GM08714 (cell line): Measurements from ENCODE around the gene EIF4EBP2.

ENCODE experiments used
- H3K4me3 ChIP-seq: fragments of 200-500 bp; sonication (Bioruptor generic); 2 replicates; pipeline ENCODE4 v1.5.1; 2014; ENCODE audit warnings: mild to moderate bottlenecking, low read length, inconsistent platforms
- ZNF274 ChIP-seq: IDR thresholded peaks from 2 replicates; pipeline ENCODE4 v1.6.1; 2012; ENCODE audit warnings: mild to moderate bottlenecking, low read depth, low read length

Gene EIF4EBP2

GRCh38 chr10:70405037-70405824 is 1.3 kb downstream of the EIF4EBP2 start:
- no peak for TF ChIP-seq ZNF274
- peak overlapping the region; percentile 79 for H3K4me3 ChIP-seq

- H3K4me3 ChIP-seq, result no peak overlapping the region
- no peak for TF ChIP-seq ZNF274
Measured at GRCh38 chr10:70409772-70410171, 5.8 kb downstream of the EIF4EBP2 start.

- no peak for TF ChIP-seq ZNF274
- no peak overlapping the region for H3K4me3 ChIP-seq
Measured at GRCh38 chr10:70410608-70411007, 6.7 kb downstream of the EIF4EBP2 start.

- no peak for TF ChIP-seq ZNF274
- H3K4me3 ChIP-seq, result no peak overlapping the region
Measured at GRCh38 chr10:70412356-70412755, 8.4 kb downstream of the EIF4EBP2 start.

- H3K4me3 ChIP-seq, result no peak overlapping the region
- TF ChIP-seq ZNF274, result no peak
Measured at GRCh38 chr10:70417568-70417967, 13.6 kb downstream of the EIF4EBP2 start.

GRCh38 chr10:70418229-70418628 is 14.3 kb downstream of the EIF4EBP2 start:
- no peak for TF ChIP-seq ZNF274

GRCh38 chr10:70418713-70419112 is 14.8 kb downstream of the EIF4EBP2 start:
- TF ChIP-seq ZNF274, result no peak

More at GRCh38 chr10:70418229-70418628, 14.3 kb downstream of the EIF4EBP2 start:
- H3K4me3 ChIP-seq, result no peak overlapping the region

GRCh38 chr10:70424320-70424719 is 20.4 kb downstream of the EIF4EBP2 start:
- no peak overlapping the region for H3K4me3 ChIP-seq
- no peak for TF ChIP-seq ZNF274

More at GRCh38 chr10:70418713-70419112, 14.8 kb downstream of the EIF4EBP2 start:
- H3K4me3 ChIP-seq, result no peak overlapping the region

GRCh38 chr10:70425096-70425495 is 21.2 kb downstream of the EIF4EBP2 start:
- H3K4me3 ChIP-seq, result no peak overlapping the region
- TF ChIP-seq ZNF274, result no peak

- no peak overlapping the region for H3K4me3 ChIP-seq
- no peak for TF ChIP-seq ZNF274
Measured at GRCh38 chr10:70426823-70427222, 22.9 kb downstream of the EIF4EBP2 start.

GRCh38 chr10:70430493-70431445 is 26.8 kb downstream of the EIF4EBP2 start:
- H3K4me3 ChIP-seq, result no peak overlapping the region
- no peak for TF ChIP-seq ZNF274

- H3K4me3 ChIP-seq, result no peak overlapping the region
- TF ChIP-seq ZNF274, result no peak
Measured at GRCh38 chr10:70432101-70432500, 28.2 kb downstream of the EIF4EBP2 start.

GRCh38 chr10:70432561-70433263 is 28.8 kb downstream of the EIF4EBP2 start:
- TF ChIP-seq ZNF274, result no peak

More at GRCh38 chr10:70432561-70433263, 28.8 kb downstream of the EIF4EBP2 start:
- H3K4me3 ChIP-seq, result no peak overlapping the region
